Measurements from ENCODE around the gene PTGFRN. TPM values are rescaled to one million over a fixed set of nuclear protein-coding genes. Genes with fewer than 3 reads are reported as not detected.

The PTGFRN gene
- total RNA-seq, 1 experiment from 2014 or later: 60.6 TPM

DNA sequence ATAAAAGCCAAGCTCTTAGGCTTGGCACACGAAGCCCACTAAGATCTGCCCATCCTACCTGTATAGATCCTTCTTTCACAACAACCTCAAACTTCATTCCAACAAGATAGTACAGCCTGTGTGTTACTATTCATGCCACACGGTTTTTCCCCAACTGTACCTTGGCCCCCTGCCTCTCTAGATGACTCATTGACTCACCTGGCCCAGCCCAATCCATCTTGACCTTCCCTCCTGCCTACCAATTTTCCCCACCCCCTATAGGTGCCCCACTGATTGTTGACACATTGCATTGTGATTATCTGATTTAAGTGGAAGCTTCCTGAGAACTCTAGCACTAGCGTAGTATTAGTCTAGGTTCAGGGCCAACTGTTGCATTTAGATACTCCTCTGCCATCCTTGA is 89.9 kb downstream of the PTGFRN start:
- Histone ChIP-seq H3K27ac (ENCODE audit: low read depth, low read length) (no peak overlapping the region), H2AFZ (ENCODE audit: low read depth, low read length, poor library complexity, severe bottlenecking) (no peak overlapping the region), H3K9ac (ENCODE audit: low read length) (no peak overlapping the region), H3K4me3 (replicated peaks in 1 of 2; ENCODE audit: low read depth in 1 of 2, low read length in 2 of 2) (no peak overlapping the region), H3K36me3 (ENCODE audit: control insufficient read depth in 1 of 2, insufficient read depth in 2 of 2, low read length in 2 of 2) (no peaks in the 10 kb centered on the region), H4K20me1 (ENCODE audit: insufficient read depth) (no peaks in the 10 kb centered on the region), H3K4me1 (ENCODE audit: control insufficient read depth in 1 of 2, insufficient read depth in 2 of 2, low read length in 2 of 2) (peaks cover 0 to 5% of the 10 kb centered on the region in 2 experiments; a peak in 1 of 4 replicates), H3K27me3 (ENCODE audit: insufficient read depth, low read length) (no peaks in the 10 kb centered on the region), H3K4me2 (ENCODE audit: low read length) (no peak overlapping the region), H3K9me3 (ENCODE audit: control insufficient read depth in 1 of 2, insufficient read depth in 1 of 2, low read depth in 1 of 2, low read length in 2 of 2) (no peaks in the 10 kb centered on the region), H3K79me2 (ENCODE audit: insufficient read depth, low read length) (no peaks in the 10 kb centered on the region), H3K9me2 (ENCODE audit: insufficient read depth) (no peaks in the 10 kb centered on the region)
- ChIA-PET CTCF (no interaction called here), POLR2A (no interaction called here), RAD21 (ENCODE audit: low non-redundant PET in 1 of 2, low total read pairs in 2 of 2, uncharacterized antibody in 2 of 2, unreplicated experiment in 2 of 2) (no interaction called here)
- intact Hi-C loops (cut with micrococcal nuclease): no loop called here
- no TSS peak for BruUV-seq (replicated peaks)
- ATAC-seq (no peak), DNase-seq (ENCODE audit: low read depth, low spot score) (no peak)
- TF ChIP-seq EZH2phosphoT487 (IDR thresholded peaks at IDR 0.05; ENCODE audit: borderline replicate concordance): no peak
- no peak for TF ChIP-seq EZH2 (IDR thresholded peaks at IDR 0.05)
- TF ChIP-seq REST (IDR thresholded peaks at IDR 0.05; ENCODE audit: low read depth): no peak
- TF ChIP-seq ZNF274 (IDR thresholded peaks at IDR 0.05; ENCODE audit: low read depth, low read length): no peak
- no peak for TF ChIP-seq JUND (IDR thresholded peaks at IDR 0.05)
- TF ChIP-seq ATF3 (IDR thresholded peaks at IDR 0.05): no peak
- no peak for TF ChIP-seq FOSL1 (IDR thresholded peaks at IDR 0.05; ENCODE audit: low read depth)

DNA sequence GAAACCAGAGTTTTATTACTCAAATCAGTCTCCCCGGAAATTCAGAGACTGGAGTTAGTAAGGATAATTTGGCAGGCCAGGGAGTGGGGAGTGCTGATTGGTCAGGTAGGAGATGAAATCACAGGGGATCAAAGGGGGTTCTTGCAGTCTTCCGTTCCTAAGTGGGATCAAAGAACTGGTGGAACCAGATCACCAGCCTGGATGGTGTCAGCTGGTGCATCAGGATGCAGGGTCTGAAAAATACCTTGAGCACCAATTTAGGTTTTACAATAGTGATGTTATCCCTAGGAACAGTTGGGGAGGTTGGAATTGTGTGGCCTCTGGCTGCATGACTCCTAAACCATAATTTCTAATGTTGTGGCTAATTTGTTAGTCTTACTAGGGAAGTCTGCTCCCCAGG is 90.4 kb downstream of the PTGFRN start:
- RAD21 ChIA-PET (ENCODE audit: low non-redundant PET in 1 of 2, low total read pairs in 2 of 2, uncharacterized antibody in 2 of 2, unreplicated experiment in 2 of 2): no interaction called here
- Histone ChIP-seq H3K27me3 (ENCODE audit: insufficient read depth, low read length) (no peaks in the 10 kb centered on the region), H4K20me1 (ENCODE audit: insufficient read depth) (no peaks in the 10 kb centered on the region), H3K4me3 (replicated peaks in 1 of 2; ENCODE audit: low read depth in 1 of 2, low read length in 2 of 2) (no peak overlapping the region), H3K36me3 (ENCODE audit: control insufficient read depth in 1 of 2, insufficient read depth in 2 of 2, low read length in 2 of 2) (no peaks in the 10 kb centered on the region), H2AFZ (ENCODE audit: low read depth, low read length, poor library complexity, severe bottlenecking) (no peak overlapping the region), H3K79me2 (ENCODE audit: insufficient read depth, low read length) (no peaks in the 10 kb centered on the region), H3K4me2 (ENCODE audit: low read length) (no peak overlapping the region), H3K9me2 (ENCODE audit: insufficient read depth) (no peaks in the 10 kb centered on the region), H3K27ac (ENCODE audit: low read depth, low read length) (no peak overlapping the region), H3K4me1 (ENCODE audit: control insufficient read depth in 1 of 2, insufficient read depth in 2 of 2, low read length in 2 of 2) (peaks cover 0 to 5% of the 10 kb centered on the region in 2 experiments; a peak in 1 of 4 replicates), H3K9ac (ENCODE audit: low read length) (no peak overlapping the region), H3K9me3 (ENCODE audit: control insufficient read depth in 1 of 2, insufficient read depth in 1 of 2, low read depth in 1 of 2, low read length in 2 of 2) (no peaks in the 10 kb centered on the region)
- no peak for DNase-seq (ENCODE audit: low read depth, low spot score)
- POLR2A ChIA-PET: no interaction called here
- no peak for ATAC-seq
- CTCF ChIA-PET: no interaction called here
- intact Hi-C loops (cut with micrococcal nuclease): no loop called here
- BruUV-seq (replicated peaks): no TSS peak
- no peak for TF ChIP-seq REST (IDR thresholded peaks at IDR 0.05; ENCODE audit: low read depth)
- TF ChIP-seq SIN3A (IDR thresholded peaks at IDR 0.05; ENCODE audit: low read depth): no peak
- no peak for TF ChIP-seq POLR2AphosphoS5 (IDR thresholded peaks at IDR 0.05; ENCODE audit: low read depth, low read length)
- TF ChIP-seq, protein P1, sequence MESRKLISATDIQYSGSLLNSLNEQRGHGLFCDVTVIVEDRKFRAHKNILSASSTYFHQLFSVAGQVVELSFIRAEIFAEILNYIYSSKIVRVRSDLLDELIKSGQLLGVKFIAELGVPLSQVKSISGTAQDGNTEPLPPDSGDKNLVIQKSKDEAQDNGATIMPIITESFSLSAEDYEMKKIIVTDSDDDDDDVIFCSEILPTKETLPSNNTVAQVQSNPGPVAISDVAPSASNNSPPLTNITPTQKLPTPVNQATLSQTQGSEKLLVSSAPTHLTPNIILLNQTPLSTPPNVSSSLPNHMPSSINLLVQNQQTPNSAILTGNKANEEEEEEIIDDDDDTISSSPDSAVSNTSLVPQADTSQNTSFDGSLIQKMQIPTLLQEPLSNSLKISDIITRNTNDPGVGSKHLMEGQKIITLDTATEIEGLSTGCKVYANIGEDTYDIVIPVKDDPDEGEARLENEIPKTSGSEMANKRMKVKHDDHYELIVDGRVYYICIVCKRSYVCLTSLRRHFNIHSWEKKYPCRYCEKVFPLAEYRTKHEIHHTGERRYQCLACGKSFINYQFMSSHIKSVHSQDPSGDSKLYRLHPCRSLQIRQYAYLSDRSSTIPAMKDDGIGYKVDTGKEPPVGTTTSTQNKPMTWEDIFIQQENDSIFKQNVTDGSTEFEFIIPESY (IDR thresholded peaks at IDR 0.05; ENCODE audit: extremely low read depth, insufficient replicate concordance, low read length): no peak
- TF ChIP-seq MAX (IDR thresholded peaks at IDR 0.05): no peak

All from HCT116 (cell line).